ENCODE data around the gene RAI14.
"Not testable (repeated sequence)": the region's sequence is repeated elsewhere in the genome, so short reads cannot be mapped to it uniquely, and the experiment has no call there.

Gene RAI14

DNA sequence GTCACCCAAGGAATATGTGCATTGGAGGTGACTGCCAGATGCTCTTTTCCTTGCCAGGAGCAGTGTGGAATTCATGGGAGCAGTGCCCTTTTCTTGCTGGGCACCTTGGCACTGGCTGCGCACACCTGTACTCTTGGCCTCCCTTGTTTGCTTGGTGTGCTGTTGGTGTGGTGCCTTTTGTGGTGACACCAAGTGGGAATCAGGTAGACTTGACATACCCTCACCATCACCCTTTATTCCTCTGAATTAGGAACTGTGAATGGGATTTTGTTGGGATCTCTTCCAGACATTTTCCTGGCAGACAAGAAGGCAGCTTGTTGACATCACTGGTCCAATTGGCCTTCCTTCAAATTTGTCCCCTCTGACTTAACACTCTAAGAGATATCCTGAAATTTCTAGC lies 82.3 kb downstream of the RAI14 start:
- H3K27me3 ChIP-seq (ENCODE audit: control insufficient read depth, insufficient read depth, low read length) = no peaks in the 10 kb centered on the region
- no peaks in the 10 kb centered on the region for H3K9me3 ChIP-seq (ENCODE audit: control insufficient read depth, low read depth, low read length)
- H3K4me1 ChIP-seq (ENCODE audit: control insufficient read depth, low read depth, low read length) = peaks cover 14% of the 10 kb centered on the region
- no peak overlapping the region for H3K27ac ChIP-seq (ENCODE audit: low read length)
- no peak overlapping the region for H3K9ac ChIP-seq (ENCODE audit: low read length)
- no peaks in the 10 kb centered on the region for H3K36me3 ChIP-seq (ENCODE audit: control insufficient read depth, low read depth, low read length)
- no peak overlapping the region for H3K4me3 ChIP-seq (ENCODE audit: low read length)

DNA sequence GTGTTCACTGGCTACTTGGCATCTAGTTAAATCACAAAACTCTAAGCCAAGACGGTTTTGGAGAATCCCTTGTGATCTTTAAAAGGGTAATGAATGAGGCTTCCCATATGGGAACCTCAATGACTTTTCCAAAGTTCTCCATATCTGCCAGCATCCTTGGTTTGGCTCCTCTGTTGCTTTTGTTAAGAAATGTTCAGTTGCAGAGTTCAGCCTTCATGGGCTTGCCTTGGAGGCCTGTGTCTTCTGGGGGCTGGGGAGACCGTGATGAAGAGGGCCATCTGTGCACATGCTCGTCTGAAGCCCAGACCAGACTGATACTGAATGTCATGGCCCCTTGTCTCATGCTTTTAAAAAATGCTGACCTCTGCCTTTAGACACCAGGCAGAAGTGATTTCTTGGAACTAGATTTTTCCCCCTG lies 84.3 kb downstream of the RAI14 start:
- H3K4me1 ChIP-seq (ENCODE audit: control insufficient read depth, low read depth, low read length) = peaks cover 7% of the 10 kb centered on the region
- H3K4me3 ChIP-seq (ENCODE audit: low read length) = no peak overlapping the region
- H3K9me3 ChIP-seq (ENCODE audit: control insufficient read depth, low read depth, low read length) = no peaks in the 10 kb centered on the region
- H3K9ac ChIP-seq (ENCODE audit: low read length) = no peak overlapping the region
- H3K27ac ChIP-seq (ENCODE audit: low read length) = no peak overlapping the region
- no peaks in the 10 kb centered on the region for H3K27me3 ChIP-seq (ENCODE audit: control insufficient read depth, insufficient read depth, low read length)
- H3K36me3 ChIP-seq (ENCODE audit: control insufficient read depth, low read depth, low read length) = no peaks in the 10 kb centered on the region

DNA sequence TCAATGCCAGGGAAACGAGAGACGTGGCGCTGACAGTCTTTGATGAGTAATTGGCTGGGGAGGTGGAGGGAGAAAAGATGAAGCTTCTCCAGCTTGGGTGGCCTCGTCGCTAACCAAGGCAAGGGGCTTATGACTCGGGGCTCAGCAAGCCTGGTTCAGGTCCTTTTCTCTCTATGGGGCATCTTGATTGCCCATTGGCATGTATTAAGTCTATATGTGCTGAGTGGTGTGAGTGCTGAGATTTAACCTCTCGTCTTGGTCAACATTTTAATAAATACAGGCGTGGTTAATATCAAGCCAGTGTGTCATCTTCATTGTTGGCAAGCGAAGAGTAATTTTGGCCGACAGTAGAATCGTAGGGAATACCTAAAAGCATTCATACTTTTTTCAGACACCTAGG lies 85.9 kb downstream of the RAI14 start:
- H3K9me3 ChIP-seq (ENCODE audit: control insufficient read depth, low read depth, low read length) = no peaks in the 10 kb centered on the region
- H3K36me3 ChIP-seq (ENCODE audit: control insufficient read depth, low read depth, low read length) = no peaks in the 10 kb centered on the region
- no peak overlapping the region for H3K4me3 ChIP-seq (ENCODE audit: low read length)
- no peaks in the 10 kb centered on the region for H3K27me3 ChIP-seq (ENCODE audit: control insufficient read depth, insufficient read depth, low read length)
- no peak overlapping the region for H3K9ac ChIP-seq (ENCODE audit: low read length)
- H3K4me1 ChIP-seq (ENCODE audit: control insufficient read depth, low read depth, low read length) = no peaks in the 10 kb centered on the region
- H3K27ac ChIP-seq (ENCODE audit: low read length) = no peak overlapping the region

DNA sequence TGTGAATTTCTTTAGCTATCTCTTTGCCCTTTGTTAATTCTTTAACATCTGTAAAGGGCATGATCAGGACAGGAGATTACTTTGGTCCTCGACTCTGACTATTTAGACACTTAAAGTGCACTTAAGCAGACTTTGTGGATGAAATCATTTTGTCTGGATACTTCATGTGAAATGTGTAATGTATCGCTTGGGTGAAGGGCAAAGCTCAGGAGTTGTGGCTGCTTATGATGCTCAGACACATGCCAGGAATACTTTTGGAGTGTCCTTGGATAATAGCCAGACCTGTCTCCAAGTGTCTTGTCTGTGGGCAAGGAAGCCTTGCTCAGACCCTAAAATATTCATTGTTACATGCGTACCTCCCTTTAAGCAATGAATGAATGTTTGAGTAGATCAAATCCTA lies 87.8 kb downstream of the RAI14 start:
- H3K4me1 ChIP-seq (ENCODE audit: control insufficient read depth, low read depth, low read length) = no peaks in the 10 kb centered on the region
- H3K9me3 ChIP-seq (ENCODE audit: control insufficient read depth, low read depth, low read length) = no peaks in the 10 kb centered on the region
- H3K27ac ChIP-seq (ENCODE audit: low read length) = no peak overlapping the region
- H3K4me3 ChIP-seq (ENCODE audit: low read length) = no peak overlapping the region
- no peaks in the 10 kb centered on the region for H3K27me3 ChIP-seq (ENCODE audit: control insufficient read depth, insufficient read depth, low read length)
- no peak overlapping the region for H3K9ac ChIP-seq (ENCODE audit: low read length)
- no peaks in the 10 kb centered on the region for H3K36me3 ChIP-seq (ENCODE audit: control insufficient read depth, low read depth, low read length)

DNA sequence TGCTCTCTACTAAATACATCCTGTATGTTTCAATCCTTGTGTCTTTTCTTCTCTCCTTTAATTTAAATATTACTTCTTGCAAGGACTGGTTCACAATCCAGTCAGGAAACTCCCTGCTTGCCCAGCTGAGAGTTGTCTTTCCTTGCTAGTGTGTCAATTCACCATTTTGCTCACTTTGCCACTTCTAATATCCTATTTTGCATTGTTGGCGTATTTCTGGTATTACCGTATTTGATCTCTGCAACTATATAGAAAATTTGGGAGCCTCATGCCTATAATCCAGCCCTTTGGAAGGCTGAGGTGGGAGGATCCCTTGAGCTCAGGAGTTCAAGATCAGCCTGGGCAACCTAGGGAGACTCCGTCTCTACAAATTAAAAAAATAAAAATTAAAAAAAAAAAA lies 92.3 kb downstream of the RAI14 start:
- Histone ChIP-seq H3K9ac (ENCODE audit: low read length) (no peak overlapping the region), H3K4me3 (ENCODE audit: low read length) (no peak overlapping the region), H3K36me3 (ENCODE audit: control insufficient read depth, low read depth, low read length) (peaks cover 4% of the 10 kb centered on the region), H3K4me1 (ENCODE audit: control insufficient read depth, low read depth, low read length) (peaks cover 7% of the 10 kb centered on the region), H3K27me3 (ENCODE audit: control insufficient read depth, insufficient read depth, low read length) (no peaks in the 10 kb centered on the region), H3K27ac (ENCODE audit: low read length) (no peak overlapping the region), H3K9me3 (ENCODE audit: control insufficient read depth, low read depth, low read length) (no peaks in the 10 kb centered on the region)

- Histone ChIP-seq H3K4me1 (ENCODE audit: control insufficient read depth, low read depth, low read length) (peaks cover 7% of the 10 kb centered on the region), H3K9me3 (ENCODE audit: control insufficient read depth, low read depth, low read length) (no peaks in the 10 kb centered on the region), H3K9ac (ENCODE audit: low read length) (no peak overlapping the region), H3K4me3 (ENCODE audit: low read length) (no peak overlapping the region), H3K27me3 (ENCODE audit: control insufficient read depth, insufficient read depth, low read length) (no peaks in the 10 kb centered on the region), H3K36me3 (ENCODE audit: control insufficient read depth, low read depth, low read length) (peaks cover 4% of the 10 kb centered on the region), H3K27ac (ENCODE audit: low read length) (no peak overlapping the region)
Measured at GRCh38 chr5:34749431-34749873, 93.3 kb downstream of the RAI14 start.

GRCh38 chr5:34750206-34750605 lies 94.1 kb downstream of the RAI14 start:
- Histone ChIP-seq H3K4me3 (ENCODE audit: low read length) (no peak overlapping the region), H3K4me1 (ENCODE audit: control insufficient read depth, low read depth, low read length) (peaks cover 7% of the 10 kb centered on the region), H3K27ac (ENCODE audit: low read length) (no peak overlapping the region), H3K36me3 (ENCODE audit: control insufficient read depth, low read depth, low read length) (peaks cover 5% of the 10 kb centered on the region), H3K9me3 (ENCODE audit: control insufficient read depth, low read depth, low read length) (no peaks in the 10 kb centered on the region), H3K9ac (ENCODE audit: low read length) (no peak overlapping the region), H3K27me3 (ENCODE audit: control insufficient read depth, insufficient read depth, low read length) (no peaks in the 10 kb centered on the region)

GRCh38 chr5:34751807-34752736 lies 95.9 kb downstream of the RAI14 start:
- no peaks in the 10 kb centered on the region for H3K27me3 ChIP-seq (ENCODE audit: control insufficient read depth, insufficient read depth, low read length)
- H3K9me3 ChIP-seq (ENCODE audit: control insufficient read depth, low read depth, low read length) = no peaks in the 10 kb centered on the region
- H3K36me3 ChIP-seq (ENCODE audit: control insufficient read depth, low read depth, low read length) = peaks cover 7% of the 10 kb centered on the region
- H3K4me3 ChIP-seq (ENCODE audit: low read length) = no peak overlapping the region
- no peak overlapping the region for H3K9ac ChIP-seq (ENCODE audit: low read length)
- H3K27ac ChIP-seq (ENCODE audit: low read length) = no peak overlapping the region
- H3K4me1 ChIP-seq (ENCODE audit: control insufficient read depth, low read depth, low read length) = peaks cover 7% of the 10 kb centered on the region

DNA sequence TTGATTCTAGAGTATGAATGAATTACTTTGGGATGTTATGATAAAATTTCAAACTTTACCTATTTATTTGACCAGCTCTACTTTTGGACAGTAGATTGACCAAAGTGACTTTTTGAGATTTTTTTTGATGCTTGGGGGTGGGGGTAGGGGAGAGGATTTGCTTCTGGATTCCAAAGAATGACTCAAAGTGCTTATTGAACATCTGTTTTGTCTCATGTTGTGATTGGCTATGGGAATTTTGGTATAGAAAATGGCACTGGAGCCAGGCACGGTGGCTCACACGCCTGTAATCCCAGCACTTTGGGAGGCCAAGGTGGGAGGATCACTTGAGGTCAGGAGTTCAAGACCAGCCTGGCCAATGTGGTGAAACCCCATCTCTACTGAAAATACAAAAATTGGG lies 97.1 kb downstream of the RAI14 start:
- H3K9me3 ChIP-seq (ENCODE audit: control insufficient read depth, low read depth, low read length); H3K9ac ChIP-seq (ENCODE audit: low read length); H3K4me1 ChIP-seq (ENCODE audit: control insufficient read depth, low read depth, low read length); H3K27me3 ChIP-seq (ENCODE audit: control insufficient read depth, insufficient read depth, low read length); H3K4me3 ChIP-seq (ENCODE audit: low read length); H3K27ac ChIP-seq (ENCODE audit: low read length): not testable (repeated sequence)
- peaks cover 18% of the 10 kb centered on the region for H3K36me3 ChIP-seq (ENCODE audit: control insufficient read depth, low read depth, low read length)

- Histone ChIP-seq H3K4me3 (ENCODE audit: low read length) (no peak overlapping the region), H3K27ac (ENCODE audit: low read length) (no peak overlapping the region), H3K27me3 (ENCODE audit: control insufficient read depth, insufficient read depth, low read length) (no peaks in the 10 kb centered on the region), H3K9ac (ENCODE audit: low read length) (no peak overlapping the region), H3K36me3 (ENCODE audit: control insufficient read depth, low read depth, low read length) (peaks cover 23% of the 10 kb centered on the region), H3K4me1 (ENCODE audit: control insufficient read depth, low read depth, low read length) (peaks cover 7% of the 10 kb centered on the region), H3K9me3 (ENCODE audit: control insufficient read depth, low read depth, low read length) (no peaks in the 10 kb centered on the region)
Measured at GRCh38 chr5:34755926-34756325, 99.8 kb downstream of the RAI14 start.

- no peak overlapping the region for H3K27ac ChIP-seq (ENCODE audit: low read length)
- no peaks in the 10 kb centered on the region for H3K27me3 ChIP-seq (ENCODE audit: control insufficient read depth, insufficient read depth, low read length)
- H3K4me1 ChIP-seq (ENCODE audit: control insufficient read depth, low read depth, low read length) = no peaks in the 10 kb centered on the region
- H3K9me3 ChIP-seq (ENCODE audit: control insufficient read depth, low read depth, low read length) = no peaks in the 10 kb centered on the region
- no peak overlapping the region for H3K9ac ChIP-seq (ENCODE audit: low read length)
- H3K36me3 ChIP-seq (ENCODE audit: control insufficient read depth, low read depth, low read length) = peaks cover 28% of the 10 kb centered on the region
- no peak overlapping the region for H3K4me3 ChIP-seq (ENCODE audit: low read length)
Measured at GRCh38 chr5:34756781-34757624, 100.9 kb downstream of the RAI14 start.

All from iPS-18a (cell line).